Right lung (tissue), 5 donors: Measurements from ENCODE around the gene ITGB7. TPM values are rescaled to one million over a fixed set of nuclear protein-coding genes. Genes with fewer than 3 reads are reported as not detected.
"Not testable (repeated sequence)": the region's sequence is repeated elsewhere in the genome, so short reads cannot be mapped to it uniquely, and the experiment has no call there.

ENCODE experiments used
- DNase-seq, 2 donors: peaks; one replicate each; pipeline ENCODE4 v3.0.0-alpha.2; 2013
- polyA plus RNA-seq, 5 donors: library from polyadenylated mRNA; unstranded; fragments of 120-200 nt; gene quantifications; one replicate each; pipeline versions ENCODE4 v1.2.1 to v1.2.3, GENCODE V29; 2013; ENCODE audit warnings: inconsistent platforms in 1 of 5, low replicate concordance in 1 of 5; ENCODE audit not compliant: insufficient read length in 5 of 5, insufficient read depth in 1 of 5

Gene ITGB7
- polyA plus RNA-seq, 5 donors: 0.90 to 2.1 (median 1.2) TPM

DNA sequence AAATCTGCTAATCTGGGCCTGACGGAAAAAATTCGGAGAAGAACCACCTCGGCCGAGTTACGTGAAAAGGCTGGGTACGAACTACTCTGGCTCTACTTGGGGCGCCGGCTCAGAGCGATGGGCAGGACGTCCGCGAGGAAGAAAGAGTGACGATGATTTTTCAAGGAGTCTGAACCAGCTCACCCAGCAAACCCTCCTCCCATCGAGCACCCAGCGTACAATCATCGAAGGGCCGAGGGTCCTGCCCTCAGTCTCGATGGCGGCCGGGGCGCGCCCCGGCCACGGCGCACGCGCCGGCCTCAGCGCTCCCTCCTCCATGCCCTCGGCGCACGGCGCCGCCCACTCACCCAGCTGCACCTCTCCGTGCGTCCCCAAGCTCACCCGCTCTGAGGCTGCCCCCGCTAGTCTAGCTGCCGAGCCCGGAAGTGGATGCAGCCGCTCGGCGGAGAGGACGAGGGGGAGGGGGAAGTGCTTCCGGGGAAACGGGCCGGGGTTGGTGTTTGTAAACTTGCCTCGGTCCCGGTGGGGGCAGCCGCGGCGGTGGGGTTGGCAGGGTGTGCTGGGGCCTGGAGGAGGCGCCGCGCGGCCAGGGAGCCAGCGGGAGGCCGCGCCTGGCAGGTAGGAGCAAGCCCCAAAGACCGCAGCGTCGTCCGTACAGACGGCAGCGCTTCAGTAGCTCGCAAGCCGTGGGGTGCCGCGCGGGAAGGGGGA is 26.7 kb downstream of the ITGB7 start, which contains the start of the genes CSAD and ZNF740:
Gene CSAD, minus strand, starts transcription at position 706 of the 711 bp plus-strand sequence. CDS start 7,455 bp downstream, outside the sequence.
Gene ZNF740, plus strand, starts transcription at position 503 of the 711 bp plus-strand sequence. CDS start 1,262 bp downstream, outside the sequence.
- peak; percentile 97 to 98 for DNase-seq

- no peak for DNase-seq
These were observed 27.3 kb downstream of the ITGB7 start for GRCh38 chr12:53179687-53180219.

DNA sequence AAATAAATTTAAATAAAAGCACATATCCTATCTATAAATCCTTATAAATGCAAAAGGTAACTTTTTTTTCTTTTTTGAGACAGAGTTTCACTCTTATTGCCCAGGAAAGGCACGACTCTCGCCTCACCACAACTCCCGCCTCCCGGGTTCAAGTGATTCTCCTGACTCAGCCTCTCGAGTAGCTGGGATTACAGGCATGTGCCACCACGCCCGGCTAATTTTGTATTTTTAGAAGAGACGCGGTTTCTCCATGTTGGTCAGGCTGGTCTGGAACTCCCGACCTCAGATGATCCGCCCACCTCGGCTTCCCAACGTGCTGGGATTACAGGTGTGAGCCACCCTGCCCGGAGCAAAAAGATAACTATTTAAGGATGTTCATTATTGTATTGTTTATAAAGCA is 28.2 kb downstream of the ITGB7 start:
- not testable (repeated sequence) for DNase-seq

- DNase-seq: not testable (repeated sequence)
These were observed 29.6 kb downstream of the ITGB7 start for GRCh38 chr12:53177447-53177846.

- no peak for DNase-seq
These were observed 30.3 kb downstream of the ITGB7 start for GRCh38 chr12:53176750-53177149.

DNA sequence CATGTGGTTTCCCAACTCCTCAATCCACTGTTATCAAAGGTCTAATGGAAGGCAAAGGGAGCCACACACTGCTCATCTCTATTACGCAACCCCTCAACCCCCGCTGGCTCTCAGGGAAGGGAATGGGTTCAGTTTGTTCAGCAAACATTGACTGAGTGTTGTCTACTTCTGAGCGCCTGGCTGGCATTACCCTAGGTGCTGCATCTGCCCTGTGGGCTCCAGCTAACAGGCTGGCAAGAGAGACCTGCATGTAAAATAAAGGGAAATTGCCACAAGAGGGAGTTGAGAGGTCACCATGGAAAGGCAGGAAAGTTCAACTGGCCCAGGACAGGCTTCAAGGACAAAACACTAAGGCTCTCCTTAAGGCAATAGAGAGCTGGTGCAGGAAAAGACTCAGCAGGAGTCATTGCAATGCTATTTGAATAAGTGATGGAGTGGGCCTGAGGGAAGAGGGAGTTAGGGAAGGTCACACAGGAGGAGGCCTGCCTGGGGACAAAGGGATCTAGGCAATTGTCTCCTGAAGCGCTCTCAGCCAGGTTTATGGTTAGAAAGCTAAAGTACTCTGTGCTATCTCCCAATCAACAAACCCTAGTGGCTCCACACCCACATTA is 32.1 kb downstream of the ITGB7 start:
- DNase-seq: no peak

DNA sequence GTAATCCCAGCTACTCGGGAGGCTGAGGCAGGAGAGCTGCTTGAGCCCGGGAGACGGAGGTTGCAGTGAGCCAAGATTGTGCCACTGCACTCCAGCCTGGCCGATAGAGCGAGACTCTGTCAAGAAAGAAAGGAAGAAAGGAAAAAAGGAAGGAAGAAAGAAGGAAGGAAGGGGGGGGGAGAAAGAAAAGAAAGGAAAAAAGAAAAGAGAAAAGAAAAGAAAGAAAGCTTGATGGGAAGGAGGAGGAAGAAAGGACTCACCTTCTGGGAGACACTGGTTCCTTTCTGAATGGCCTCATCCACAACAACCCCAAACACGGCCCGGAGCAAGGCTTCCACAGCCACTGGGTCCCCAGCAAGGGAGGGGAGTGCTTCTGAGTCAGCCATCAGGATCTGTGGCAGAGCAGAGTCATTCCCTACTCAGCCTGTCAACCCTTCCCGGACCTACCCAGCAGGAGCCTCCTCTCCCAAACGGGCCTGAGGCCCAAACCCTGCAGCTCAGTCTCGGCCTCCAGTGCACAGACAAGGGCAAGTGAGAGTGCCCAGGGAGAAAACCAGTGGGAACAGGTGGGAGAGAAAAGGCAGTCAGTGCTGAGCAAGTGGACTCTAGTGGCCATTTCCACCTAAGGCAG is 33.9 kb downstream of the ITGB7 start:
- DNase-seq: no peak

GRCh38 chr12:53172352-53172751 is 34.7 kb downstream of the ITGB7 start:
- no peak for DNase-seq

GRCh38 chr12:53171725-53172329 is 35.2 kb downstream of the ITGB7 start:
- no peak for DNase-seq

DNA sequence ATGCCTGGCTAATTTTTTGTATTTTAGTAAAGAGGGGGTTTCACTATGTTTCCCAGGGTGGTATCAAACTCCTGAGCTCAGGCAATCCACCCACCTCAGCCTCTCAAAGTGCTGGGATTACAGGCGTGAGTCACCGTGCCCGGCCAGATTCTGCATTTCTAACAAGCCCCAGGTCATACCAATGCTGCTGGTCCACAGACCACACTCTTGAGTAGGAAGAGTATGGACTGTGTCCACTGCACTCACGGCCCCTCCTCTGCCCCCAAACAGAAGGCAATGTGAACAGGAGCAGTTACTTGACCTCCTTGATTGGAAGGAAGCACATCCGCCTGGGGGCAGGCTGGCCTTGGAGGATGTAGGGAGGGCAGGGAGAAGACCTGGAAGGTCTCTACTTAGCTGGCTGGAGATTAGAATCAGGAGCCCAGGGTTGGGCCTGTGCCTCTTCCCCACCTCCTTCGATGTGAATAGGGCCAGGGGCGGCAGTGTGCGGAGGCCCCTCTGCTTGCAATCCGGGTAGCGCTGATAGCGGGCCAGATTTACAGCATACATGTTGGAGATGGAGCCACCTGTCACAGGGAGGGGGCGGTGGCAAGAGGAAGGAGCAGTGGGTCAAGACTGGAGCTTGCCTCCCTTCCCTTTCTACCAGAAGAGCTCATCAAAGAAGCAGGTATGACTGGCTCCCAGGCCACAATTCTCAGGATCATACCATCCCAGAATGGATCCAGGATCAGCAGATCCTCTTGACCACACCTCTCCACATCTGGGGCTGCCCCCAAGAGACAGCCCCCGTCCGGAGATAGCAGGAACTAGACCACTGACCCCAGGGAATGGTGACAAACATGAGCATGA is 36.0 kb downstream of the ITGB7 start:
- DNase-seq: no peak

DNA sequence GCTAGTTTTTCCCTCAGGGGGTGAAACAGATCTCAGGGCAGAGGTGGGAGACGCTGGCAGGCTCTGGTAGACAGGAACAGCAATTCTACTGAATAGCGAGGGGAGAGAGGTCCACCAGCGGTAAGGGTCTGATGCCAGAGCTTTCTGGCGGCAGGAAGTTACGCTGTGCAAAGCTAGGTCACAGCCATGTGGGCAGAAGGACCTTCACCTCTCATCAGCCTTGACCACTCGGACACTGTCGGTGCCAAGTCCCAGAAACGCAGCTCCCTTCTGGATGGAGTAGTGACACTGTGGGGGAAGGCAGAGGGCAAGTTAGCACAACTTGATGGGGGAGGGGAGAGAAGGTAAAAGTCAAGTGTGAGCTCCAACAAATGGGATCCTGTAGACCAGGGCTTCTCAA is 36.8 kb downstream of the ITGB7 start:
- DNase-seq: no peak

- DNase-seq: no peak
These were observed 37.4 kb downstream of the ITGB7 start for GRCh38 chr12:53169644-53170043.

DNA sequence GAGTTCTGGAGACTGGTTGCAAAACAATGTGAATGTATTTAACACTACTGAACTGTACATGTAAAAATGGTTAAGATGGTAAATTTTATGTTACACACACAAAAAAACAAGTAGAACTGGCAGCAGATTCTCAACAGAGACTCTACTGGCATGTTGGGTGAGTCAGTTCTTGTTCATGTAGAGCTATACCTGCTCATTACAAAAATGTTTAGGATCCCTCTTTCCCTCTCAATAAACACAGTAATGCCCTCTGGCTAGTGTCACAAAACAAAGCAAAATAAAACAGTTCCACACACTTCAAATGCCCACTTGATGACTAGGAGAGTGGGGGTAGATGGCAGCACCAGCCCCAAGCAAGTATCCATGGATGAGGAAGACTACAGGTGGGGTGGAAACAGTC is 40.2 kb downstream of the ITGB7 start:
- no peak for DNase-seq

GRCh38 chr12:53163008-53163407 is 44.0 kb downstream of the ITGB7 start:
- DNase-seq: not testable (repeated sequence)

- no peak for DNase-seq
These were observed 45.7 kb downstream of the ITGB7 start for GRCh38 chr12:53161119-53161911.

GRCh38 chr12:53160673-53161072 is 46.4 kb downstream of the ITGB7 start:
- no peak for DNase-seq

DNA sequence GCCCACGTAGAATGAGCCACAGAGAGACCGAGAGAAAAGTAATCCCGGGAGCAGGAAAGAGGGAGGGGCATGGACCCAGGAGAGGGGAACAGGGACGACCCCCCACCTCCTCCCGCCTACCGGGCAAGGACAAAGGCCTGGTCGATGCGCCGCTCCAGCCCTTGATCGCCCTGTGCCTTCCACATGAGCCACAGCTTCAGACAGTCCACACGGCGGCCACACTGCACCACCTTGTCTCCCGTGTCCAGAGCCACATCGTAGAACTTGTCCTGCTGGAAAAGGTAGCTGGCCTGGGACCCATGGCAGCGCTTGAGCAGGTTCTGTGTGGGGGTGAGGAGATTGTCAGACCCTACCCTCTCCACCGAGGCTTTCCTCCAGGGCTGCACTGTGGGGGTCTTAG is 47.1 kb downstream of the ITGB7 start:
- no peak for DNase-seq

DNA sequence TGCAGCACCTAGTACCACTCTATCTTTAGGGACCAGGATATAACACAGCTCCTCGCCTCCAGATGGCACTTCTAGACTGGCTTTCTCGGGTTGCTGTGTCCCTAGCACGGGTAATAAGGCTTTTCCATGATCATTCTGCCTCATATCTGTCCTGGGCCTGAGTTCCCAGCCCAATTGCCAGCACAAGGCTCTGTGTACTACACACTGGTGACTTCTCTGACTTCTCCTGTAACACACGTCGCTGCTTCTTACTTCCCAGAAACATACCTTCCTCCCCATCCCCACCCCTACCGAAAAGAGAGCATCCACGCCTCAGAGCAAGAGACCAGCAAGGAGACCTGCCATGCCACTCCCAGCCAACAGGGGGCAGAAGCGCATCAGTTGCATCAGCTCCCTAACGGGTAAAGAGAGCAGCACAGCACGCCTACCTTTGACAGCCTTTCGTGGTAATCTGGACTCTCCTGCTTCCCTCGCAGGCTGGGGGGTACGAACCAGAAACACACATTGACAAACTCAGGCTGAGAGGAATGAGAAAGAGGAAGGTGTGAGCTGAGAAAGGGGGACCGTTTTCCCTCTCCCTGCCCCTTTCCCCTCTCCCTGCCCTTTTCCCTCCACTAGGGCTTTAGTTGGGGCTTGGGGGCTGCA is 47.7 kb downstream of the ITGB7 start:
- DNase-seq: peak; percentile 12 to 55

- no peak for DNase-seq
These were observed 54.7 kb downstream of the ITGB7 start for GRCh38 chr12:53152390-53152789.

DNA sequence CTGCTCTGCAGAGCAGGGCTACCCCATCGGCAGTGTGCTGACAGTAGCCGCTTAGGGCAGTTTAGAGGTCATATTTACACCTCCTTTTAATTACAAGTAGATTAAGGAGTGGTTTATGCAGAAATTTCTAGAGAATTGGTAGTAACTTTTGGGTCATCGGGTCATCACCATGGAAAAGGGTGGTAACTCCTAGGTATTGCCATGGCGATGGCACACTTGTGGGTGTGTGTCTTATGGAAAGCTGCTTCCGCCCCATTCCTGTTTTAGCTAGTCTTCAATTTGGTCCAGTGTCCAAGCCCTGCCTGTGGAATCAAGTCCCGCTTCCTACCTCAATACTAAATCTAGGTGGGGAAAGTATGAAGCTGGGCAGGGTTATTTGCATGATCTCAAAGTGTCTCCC is 56.0 kb downstream of the ITGB7 start:
- no peak for DNase-seq
